GM18909 (cell line): Measurements from ENCODE around the gene DDAH1.

Experiments used
- ATAC-seq: cut with Tn5 transposase; IDR thresholded peaks from one replicate; pipeline ENCODE4 v1.9.1; 2021; ENCODE audit warnings: mild to moderate bottlenecking; ENCODE audit not compliant: unreplicated experiment, poor library complexity

Gene DDAH1

DNA sequence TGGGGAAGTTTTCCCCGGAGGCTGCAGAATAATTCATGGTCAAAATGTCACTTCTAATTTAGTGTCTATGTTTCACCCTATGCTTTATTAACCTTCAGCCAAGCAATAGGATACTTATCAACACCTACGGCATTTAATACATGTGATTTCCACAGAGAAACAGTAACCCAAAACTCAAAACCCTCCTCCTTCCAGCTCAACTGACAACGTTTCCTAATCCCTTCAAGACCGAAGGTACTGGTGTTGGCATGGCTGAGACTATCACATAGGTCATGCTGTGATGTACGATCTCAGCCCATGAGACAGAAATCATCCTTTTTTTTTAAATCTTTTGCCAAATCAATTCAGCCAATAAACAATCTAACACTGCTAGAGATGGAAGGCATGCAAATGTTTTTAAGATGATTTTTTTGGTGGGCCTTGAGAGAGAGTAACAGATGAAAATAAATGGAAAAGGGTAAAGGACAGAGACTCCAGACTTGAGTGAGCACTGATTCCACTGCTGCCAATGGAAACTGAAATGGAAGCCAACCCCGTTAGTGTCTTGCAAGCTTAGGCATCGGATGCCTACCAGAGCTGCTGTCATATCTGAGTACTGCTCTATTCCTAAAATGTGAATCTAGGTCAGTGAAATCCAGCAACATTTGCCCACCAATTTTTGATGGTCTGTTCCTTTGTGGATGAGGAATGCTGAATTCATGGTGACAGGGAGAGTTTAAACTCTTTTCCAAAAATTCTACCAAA, 125.1 kb downstream of the DDAH1 start:
- no peak for ATAC-seq

DNA sequence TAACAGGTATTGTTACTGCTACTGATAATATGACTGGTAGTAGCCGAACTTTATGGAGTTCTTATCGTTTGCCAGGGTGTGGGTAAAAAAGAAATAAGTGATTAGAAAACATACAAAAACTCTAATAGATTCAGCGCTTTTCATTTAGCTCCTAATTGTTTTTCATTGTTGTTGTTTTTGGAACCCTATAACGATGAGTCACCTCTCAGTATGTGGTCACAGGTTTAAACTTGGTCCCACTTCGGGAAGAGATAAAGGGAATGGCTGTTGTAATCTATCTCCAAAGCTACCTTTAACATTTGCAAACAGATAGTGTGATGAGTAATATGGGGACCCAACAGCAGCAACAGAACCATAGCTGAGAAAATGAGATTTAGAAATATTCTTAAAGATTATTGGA, 125.9 kb downstream of the DDAH1 start:
- no peak for ATAC-seq

DNA sequence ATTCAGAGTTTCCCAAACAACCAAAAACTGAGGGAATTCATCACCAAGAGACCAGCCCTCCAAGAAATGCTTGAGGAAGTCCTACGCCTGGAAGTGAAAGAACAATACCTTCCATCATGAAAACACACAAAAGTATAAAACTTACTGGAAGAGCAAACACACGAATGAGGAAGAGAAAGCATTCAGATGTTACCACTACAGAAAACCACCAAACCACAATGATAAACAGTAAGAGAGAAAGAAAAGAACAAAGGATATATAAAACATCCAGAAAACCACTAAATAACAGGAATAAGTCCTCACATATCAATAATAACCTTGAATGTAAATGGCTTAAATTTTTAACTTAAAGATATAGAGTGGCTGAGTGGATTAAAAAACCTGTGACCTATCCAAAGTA, 130.0 kb downstream of the DDAH1 start:
- ATAC-seq: peak; percentile 69

DNA sequence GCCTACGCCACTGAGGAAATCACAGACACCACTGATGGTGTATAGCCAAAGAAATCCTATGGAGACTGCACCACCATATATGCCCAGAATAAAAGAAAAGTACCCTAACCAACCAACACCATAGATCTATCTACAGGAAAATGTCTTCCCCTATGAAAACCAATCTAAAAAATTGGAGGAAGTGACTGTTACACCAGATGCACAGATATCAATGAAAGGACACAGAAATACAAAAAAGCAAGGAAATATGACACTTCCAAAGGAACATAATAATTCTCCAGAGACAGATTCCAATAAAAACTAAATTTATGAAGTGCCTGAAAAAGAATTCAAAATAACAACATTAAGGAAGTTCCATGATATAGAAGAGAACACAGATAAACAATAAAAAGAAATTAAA, 131.8 kb downstream of the DDAH1 start:
- ATAC-seq: no peak

DNA sequence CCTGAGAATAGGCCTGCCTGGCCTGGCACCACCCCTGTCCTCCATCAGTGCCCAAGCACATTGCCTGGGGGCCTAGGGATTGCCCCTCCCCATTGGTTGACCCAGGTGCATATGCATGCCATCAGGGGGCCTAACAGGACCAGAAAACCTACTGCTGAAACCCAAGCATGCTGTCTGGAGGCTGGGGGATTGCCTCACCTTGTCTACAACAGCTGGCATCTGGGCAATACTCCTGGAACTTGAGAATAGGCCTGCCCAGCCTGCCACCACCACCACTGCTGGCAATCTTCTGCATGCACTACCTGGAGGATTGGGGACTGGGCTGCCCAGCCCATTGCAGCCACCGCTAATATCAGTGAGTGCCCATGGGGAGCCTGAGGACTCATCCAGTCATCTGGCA, 132.4 kb downstream of the DDAH1 start:
- no peak for ATAC-seq

DNA sequence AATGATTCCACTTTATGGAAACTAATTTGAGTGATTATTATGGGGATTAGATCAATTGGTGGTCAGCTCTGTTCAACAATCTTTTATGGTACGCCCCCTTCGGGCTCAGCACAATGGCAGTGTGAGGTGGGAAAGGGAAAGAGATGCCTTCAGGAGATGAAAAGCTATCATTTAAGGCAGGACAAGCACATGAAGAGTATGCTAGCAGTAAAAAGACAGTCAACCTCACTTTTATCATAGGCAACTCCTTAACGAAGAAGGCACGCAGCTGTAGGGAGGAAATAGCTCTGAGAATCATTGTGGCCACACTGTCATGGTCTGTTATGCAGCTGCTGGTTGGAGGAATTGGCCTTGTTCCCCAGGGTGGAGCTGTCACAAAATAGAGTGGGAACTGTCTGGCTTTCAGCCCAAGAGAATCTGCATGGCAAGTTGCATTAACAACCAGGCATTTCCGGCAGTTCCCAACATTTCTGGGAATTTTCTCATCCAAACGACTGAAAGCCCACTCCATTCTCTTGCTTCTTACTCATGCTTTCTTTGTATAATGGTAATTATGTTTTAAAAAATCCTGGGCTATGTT, 134.2 kb downstream of the DDAH1 start:
- peak; percentile 65 for ATAC-seq

DNA sequence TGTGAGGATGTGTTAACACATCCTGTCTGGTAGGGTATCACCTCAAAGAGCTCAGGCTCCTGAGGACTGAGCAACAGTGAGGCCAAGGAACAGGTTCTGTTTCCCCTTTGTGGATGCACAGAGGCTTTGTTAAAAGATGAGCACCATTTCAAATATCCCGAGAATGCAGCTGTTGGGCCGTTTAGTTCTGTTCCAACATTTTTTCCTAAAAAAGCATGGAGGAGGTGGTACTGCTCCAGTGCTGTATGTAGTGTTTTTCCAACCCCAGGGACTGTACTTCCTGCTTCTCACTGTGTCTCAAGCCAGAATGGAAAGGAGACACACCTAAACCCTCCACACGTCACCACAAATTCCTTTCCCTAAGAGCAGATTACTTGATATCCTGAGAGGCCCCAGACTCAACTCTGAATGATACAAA, 134.7 kb downstream of the DDAH1 start:
- no peak for ATAC-seq

DNA sequence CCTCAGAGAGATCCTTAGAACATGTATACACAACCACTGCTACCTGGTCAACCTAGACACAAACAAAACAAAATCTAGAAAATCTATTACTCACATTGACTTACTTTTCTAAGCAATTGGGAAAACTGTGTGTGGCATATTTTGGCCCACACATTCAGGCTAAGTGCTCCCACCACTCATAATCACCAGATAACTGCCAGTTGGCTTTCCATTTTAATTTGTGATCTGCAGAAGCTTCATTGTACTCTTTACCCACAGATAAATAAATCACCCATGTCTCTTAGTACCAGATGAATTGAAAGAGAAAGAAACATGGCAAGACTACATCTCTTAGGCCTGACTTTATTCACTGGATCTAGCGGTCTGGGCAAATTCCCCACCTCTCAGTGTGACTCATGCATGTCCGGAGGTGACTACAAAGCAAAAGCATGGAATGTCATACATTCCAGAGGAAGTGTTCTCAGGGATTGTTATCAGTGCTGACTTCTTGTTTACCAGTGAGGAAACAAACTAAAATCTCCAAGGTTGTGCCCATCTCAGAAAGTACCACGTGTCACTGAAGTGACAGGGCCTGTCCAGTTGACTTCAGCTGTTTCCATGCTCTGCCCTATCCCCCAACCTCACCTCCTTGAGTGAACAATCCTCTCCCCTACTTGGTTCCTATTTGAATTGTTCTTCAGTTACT, 136.1 kb downstream of the DDAH1 start:
- ATAC-seq: no peak

DNA sequence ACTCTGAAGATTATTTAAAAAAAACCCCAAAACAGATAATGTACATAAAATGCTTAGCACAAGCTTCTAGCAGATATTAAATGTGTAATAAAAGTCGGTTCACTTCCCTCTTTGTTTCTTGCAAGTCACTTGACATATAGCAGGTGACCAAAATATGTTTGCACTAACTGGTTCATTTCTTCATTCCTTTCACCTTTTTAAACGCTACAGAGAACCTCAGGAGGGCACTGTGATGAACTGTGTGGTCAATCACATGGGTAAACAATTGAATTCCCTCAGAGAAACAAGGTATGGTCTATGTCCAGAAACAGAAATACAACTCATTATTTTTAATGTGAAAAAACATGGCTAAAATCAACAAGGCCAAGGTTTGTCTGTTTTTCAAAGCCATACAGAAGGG, 137.2 kb downstream of the DDAH1 start:
- ATAC-seq: no peak

DNA sequence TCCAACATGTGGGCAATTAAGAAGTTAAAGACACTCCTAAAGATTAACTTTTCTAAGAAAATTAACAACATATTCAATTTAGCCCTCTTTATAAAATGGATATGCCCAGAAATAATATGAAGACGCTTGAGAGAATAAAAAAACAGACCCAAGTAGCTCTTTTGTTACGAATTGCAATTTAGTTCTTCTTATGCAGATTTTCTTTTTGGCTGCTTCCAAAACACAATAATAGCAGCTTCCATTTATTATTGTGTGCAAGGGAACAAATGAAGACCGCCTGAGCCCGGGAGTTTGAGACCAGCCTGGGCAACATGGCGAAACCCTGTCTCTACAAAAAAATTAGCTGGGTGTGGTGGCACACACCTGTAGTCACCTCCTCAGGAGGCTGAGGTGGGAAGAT, 138.1 kb downstream of the DDAH1 start:
- ATAC-seq: no peak

DNA sequence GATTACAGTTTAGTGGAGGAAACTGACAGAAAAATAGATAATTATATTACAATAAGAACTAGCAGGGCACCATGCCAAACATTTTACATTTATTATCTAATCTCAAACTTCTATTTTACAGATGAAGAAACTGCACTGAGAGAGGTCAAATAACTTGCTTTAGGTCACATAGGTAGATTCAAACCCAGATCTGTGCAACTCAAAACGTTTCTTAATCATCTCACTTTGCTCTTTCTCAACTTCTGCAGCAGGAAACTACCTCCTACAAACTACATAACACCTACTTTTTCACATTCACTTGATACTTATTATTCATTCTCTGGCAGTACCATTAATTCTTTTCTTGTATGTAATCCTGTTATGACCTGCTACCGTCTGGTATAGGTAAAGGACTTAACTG, 138.6 kb downstream of the DDAH1 start:
- ATAC-seq: no peak

DNA sequence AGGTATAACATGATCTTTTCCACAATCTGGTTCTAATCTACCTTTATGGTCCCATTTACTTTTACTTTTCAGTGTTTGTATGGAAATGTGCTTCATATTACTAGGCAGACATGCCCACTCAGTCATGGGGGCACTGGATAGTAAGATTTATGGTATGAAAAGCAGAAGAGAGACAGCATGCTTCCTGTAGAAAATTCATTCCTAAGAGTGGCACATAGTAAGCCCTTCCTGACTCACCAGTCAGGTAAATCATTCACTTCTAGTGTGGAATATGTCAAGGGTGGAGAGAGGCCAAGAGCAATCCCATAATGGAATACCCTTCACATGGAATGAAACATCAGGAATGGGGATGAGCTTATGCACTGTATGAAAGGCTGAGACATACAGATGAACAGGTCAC, 139.0 kb downstream of the DDAH1 start:
- no peak for ATAC-seq

DNA sequence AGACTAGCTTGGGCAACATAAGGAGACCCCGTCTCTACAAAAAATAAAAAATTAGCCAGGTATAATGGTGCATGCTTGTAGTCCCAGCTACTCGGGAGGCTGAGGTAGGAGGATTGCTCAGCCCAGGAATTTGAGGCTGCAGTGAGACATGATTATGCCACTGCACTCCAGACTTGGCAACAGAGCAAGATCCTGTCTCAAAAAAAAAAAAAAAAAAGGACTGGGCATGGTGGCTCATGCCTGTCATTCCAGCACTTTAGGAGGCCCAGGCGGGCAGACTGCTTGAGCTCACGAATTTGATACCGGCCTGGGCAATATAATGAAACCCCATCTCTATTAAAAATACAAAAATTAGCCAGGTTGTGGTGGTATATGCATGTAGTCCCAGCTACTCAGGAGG, 141.2 kb downstream of the DDAH1 start:
- ATAC-seq: no peak

DNA sequence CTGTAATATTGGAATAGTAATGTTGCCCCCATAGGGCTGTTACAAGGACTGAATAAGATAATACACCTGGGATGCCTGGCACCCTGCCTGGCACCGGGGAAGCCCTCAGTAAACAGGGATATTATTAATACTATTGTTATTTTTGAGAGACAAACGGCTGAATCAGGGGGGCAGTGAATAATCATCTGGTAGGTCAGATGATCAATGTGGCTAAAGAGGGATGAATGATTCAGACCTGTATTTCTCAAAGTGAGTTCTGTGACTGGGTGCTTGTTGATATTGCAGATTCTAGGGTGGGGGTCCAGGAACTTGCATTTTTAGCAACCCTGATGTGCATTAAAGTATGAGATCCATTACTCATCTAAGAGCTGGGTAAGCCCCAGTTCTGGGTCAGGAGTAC, 142.3 kb downstream of the DDAH1 start:
- ATAC-seq: no peak

DNA sequence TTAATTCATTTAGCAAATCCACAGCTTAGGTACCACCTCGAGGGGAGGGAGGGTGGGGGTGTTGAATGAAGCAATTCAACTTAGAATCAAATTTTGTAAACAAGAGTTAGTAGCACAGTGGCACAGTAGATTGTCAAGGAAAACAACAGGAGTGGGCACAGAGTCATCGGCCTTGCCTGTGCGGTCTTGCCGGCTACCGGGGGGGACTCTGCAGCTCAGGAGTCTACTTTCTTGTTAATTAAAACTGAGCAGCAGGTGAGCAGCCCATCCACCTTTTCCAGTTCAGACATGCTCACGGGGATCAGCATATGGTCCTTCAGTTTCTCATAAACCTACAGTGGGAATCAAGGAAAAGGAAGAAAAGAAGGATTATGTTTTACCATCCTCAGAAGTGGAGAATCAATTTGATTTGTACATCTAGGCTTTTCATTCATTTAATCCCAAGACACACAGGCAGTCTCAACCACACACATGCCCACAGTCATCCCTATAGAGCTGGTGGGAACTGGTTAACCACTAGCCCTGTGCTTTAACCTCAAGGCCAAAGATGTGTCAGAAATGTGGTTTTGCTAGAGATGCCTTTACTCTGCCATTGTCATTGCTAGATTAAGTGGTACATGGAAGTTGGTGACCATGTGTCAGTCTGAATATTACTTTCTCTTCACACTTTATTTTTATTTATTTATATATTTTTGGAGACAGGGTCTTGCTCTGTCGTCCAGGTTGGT, 143.6 kb downstream of the DDAH1 start:
- peak; percentile 68 for ATAC-seq

DNA sequence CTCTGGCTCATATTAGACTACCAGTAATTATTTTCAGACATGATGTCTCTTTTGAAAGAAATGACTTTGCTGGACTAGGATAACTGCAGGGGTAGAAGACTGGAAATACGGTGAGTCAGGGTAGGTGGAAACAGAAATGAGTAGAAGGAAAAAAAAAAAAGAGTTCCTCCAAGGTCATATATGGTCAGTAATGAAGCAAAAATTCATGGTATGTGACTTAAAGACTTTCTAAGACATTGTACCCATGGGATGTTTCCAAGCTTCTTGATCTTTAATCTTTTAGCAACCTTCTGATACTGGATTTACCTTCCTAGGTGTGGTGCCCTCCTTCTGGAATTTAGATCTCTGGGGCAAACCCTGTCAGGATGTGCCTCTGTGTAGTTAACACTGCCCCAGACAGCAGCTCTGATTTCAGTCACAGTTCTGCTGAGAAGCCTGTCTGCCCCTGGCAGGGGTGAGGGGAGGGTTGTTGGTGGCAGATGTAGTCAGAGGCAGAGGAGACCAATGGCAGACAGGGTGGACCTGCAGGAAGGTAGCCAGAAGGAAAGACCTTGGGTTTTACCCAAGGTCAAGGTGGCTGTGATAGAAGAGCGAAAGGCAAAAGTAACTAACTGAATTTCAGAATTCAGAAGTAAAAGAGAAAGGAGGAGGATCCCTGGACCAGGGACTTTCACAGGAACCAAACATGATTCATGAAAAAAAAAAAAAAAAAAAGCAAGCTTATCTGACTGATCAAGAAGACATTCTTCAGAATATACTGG, 144.4 kb downstream of the DDAH1 start:
- no peak for ATAC-seq

DNA sequence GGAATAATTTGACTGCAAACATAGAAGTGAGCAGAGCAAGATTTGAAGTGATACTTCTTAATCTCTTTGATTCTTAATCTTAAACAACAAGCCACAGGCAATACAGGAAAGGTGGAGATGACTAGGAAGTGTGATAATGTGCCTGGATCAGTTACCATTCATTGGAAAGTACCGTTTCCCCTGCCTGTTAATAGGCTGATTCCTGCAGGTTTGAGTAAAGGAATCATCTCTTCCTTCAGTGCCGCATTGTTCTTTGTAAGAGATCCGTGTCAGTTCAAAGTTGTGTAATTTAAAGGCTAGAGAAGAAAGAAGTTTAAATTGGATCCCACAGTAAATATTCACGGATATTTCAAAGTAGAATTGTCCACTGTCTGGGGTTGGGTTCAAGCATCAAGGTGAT, 145.0 kb downstream of the DDAH1 start:
- ATAC-seq: no peak

DNA sequence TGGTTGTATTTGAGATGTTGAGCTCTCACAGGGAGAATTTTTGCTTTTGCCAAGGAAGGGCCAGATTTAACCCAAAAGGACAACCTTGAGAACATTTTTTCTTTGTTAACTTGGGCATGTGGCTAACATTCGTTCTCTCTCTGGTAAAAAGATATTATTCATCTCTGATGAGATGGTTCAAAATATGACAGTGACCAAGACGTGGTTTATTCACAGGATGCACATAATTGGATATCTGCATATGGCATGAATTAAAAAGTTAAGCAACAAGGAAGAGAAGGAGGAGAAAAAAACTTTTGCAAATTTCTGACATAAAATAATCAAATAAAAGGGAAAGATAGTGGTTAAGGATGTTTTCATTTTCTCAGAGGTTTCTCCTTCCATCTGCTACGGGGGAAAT, 145.5 kb downstream of the DDAH1 start:
- no peak for ATAC-seq

DNA sequence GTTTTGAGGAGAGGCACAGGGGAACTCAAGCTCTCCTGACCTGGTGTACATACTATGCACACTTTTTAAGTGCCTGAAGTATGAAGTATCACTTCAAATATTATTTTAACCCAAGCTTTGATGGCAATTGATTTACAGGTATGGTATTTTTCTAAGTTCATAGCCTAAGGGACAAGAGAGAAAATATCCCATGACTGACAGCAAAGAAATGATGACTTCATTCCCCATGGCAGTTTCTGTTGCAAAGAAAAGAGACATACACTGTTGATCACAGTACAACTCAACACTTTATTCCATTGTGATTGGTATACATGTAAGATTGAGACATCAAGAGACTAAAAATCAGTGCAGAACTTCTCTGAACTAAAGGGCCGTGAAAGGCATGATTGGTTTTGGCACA, 146.7 kb downstream of the DDAH1 start:
- ATAC-seq: no peak

DNA sequence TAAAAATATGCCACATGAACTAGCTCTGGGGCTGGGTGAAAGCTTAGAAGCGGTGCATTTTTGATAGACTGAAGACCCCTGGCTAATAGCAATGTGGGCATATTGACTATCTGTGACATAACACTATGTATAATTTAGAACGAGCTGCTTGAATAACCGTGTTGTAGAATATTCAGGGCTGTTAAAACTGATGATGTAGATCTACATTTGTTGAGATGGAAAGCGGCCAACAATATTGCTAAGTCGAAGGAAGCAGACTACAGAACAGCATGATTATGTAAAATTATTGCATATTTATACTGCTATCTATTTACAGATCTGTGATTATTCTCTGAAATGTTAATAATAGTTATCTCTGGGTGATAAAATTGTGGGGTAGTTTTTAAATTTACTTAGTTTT, 147.4 kb downstream of the DDAH1 start:
- ATAC-seq: no peak
